ENCODE results near the gene PIK3R1.

- TF ChIP-seq EP300 (IDR thresholded peaks at IDR 0.05) (no peak), POLR2AphosphoS5 (IDR thresholded peaks at IDR 0.05) (no peak)
These were observed 13.9 kb downstream of the PIK3R1 start for GRCh38 chr5:68229416-68229815.

All from stomach (tissue), 4 donors.